K562 (cell line): ENCODE data around the gene WIPF2. TPM values are rescaled to one million over a fixed set of nuclear protein-coding genes. Genes with fewer than 3 reads are reported as not detected.

ENCODE experiments used
- ATAC-seq: fragments of 200-7000 bp; cut with Tn5 transposase; 3 replicates; pipeline ENCODE4 v1.9.1; 2020; ENCODE audit warnings: moderate library complexity
- BruUV-seq: library from RNA; stranded (reverse); fragments of 400-500 nt; replicated peaks from 2 replicates; lab custom pipeline; 2021; lab: Mats Ljungman, UMichigan
- CTCF ChIA-PET: fragments of 300-600 bp; formaldehyde crosslinking; extraction: SDS; loops from one replicate; lab custom pipeline; 2021; ENCODE audit warnings: low intra/inter-chr PET ratio; lab: Yijun Ruan, JAX
- POLR2A ChIA-PET: fragments of 300-600, 350-650 bp; sonication (Branson Sonifier 250); formaldehyde crosslinking; extraction: SDS; loops from one replicate; lab custom pipeline; 2021; ENCODE audit warnings: antibody characterized with exemption, inconsistent platforms; lab: Yijun Ruan, JAX
- DNase-seq, 4 experiments: peaks; one replicate each; pipeline versions ENCODE4 v3.0.0 to v3.0.0-alpha.2; 2011 to 2018; ENCODE audit warnings: low spot score in 3 of 4, mixed read lengths in 3 of 4; ENCODE audit errors: extremely low read depth in 1 of 4
- FAIRE-seq: peaks from 2 replicates; lab custom pipeline; 2011; peaks lifted over from hg19 to GRCh38; lab: Jason Lieb, UNC
- H2AFZ ChIP-seq: 2 replicates; pipeline ENCODE4 v1.6.0; 2011; ENCODE audit warnings: low read depth, low read length, control low read depth, inconsistent platforms
- H3K27ac ChIP-seq: fragments of 200-600 bp; 3 replicates; pipeline ENCODE4 v1.8.0; 2011; ENCODE audit warnings: low read depth, mild to moderate bottlenecking, control low read depth, inconsistent platforms, low read length, moderate library complexity, mixed read lengths; ENCODE audit errors: extremely low read depth
- H3K27me3 ChIP-seq, 2 experiments: fragments of 300-600 bp in 1 of 2; 2 replicates in 1 of 2; 3 replicates in 1 of 2; pipeline versions ENCODE4 v1.6.0 to v1.8.0; 2011; ENCODE audit warnings: inconsistent platforms in 2 of 2, low read length in 2 of 2, mild to moderate bottlenecking in 1 of 2, mixed read lengths in 1 of 2, moderate library complexity in 1 of 2; ENCODE audit not compliant: control insufficient read depth in 2 of 2, insufficient read depth in 2 of 2
- H3K36me3 ChIP-seq: fragments of 300-600 bp; 3 replicates; pipeline ENCODE4 v1.8.0; 2011; ENCODE audit warnings: mild to moderate bottlenecking, low read length, inconsistent platforms; ENCODE audit not compliant: control insufficient read depth, insufficient read depth
- H3K4me1 ChIP-seq, 2 experiments: fragments of 200-600 bp in 1 of 2; replicated peaks in 1 of 2; 2 replicates in 1 of 2; 3 replicates in 1 of 2; pipeline versions ENCODE4 v1.5.1 to v1.8.0; 2011; ENCODE audit warnings: inconsistent platforms in 2 of 2, low read length in 2 of 2, mild to moderate bottlenecking in 1 of 2, mixed read lengths in 1 of 2, moderate library complexity in 1 of 2; ENCODE audit not compliant: control insufficient read depth in 2 of 2, insufficient read depth in 2 of 2
- H3K4me2 ChIP-seq: 2 replicates; pipeline ENCODE4 v1.6.1; 2011; ENCODE audit warnings: low read length, control low read depth, inconsistent platforms, mixed read lengths; ENCODE audit not compliant: insufficient read depth
- H3K4me3 ChIP-seq: fragments of 200-600 bp; sonication (generic), shearing (Covaris generic); 2 replicates; pipeline ENCODE4 v1.5.1; 2016; ENCODE audit warnings: control low read depth, inconsistent platforms
- H3K79me2 ChIP-seq: fragments of 200-600 bp; 3 replicates; pipeline ENCODE4 v1.8.0; 2011; ENCODE audit warnings: low read length, inconsistent platforms; ENCODE audit not compliant: control insufficient read depth, insufficient read depth
- H3K9ac ChIP-seq, 2 experiments: 2 replicates each; pipeline versions ENCODE4 v1.6.0 to v1.6.1; 2011; ENCODE audit warnings: low read depth in 2 of 2, low read length in 2 of 2, control low read depth in 1 of 2, inconsistent platforms in 1 of 2, mild to moderate bottlenecking in 1 of 2, mixed read lengths in 1 of 2; ENCODE audit not compliant: insufficient read depth in 1 of 2
- H3K9me1 ChIP-seq: one replicate; pipeline ENCODE4 v1.6.0; 2011; ENCODE audit warnings: inconsistent platforms, mild to moderate bottlenecking, low read length, moderate library complexity; ENCODE audit not compliant: control insufficient read depth, insufficient read depth
- H3K9me3 ChIP-seq: replicated peaks from 2 replicates; pipeline ENCODE4 v1.5.1; 2011; ENCODE audit warnings: low read depth, low read length, inconsistent platforms; ENCODE audit not compliant: control insufficient read depth, insufficient read depth
- H4K20me1 ChIP-seq: replicated peaks from 2 replicates; pipeline ENCODE4 v1.6.1; 2011; ENCODE audit warnings: low read length, inconsistent platforms, mixed read lengths; ENCODE audit not compliant: control insufficient read depth, insufficient read depth
- GABPB1 ChIP-seq: sonication (generic); formaldehyde crosslinking; IDR thresholded peaks from 2 replicates; pipeline ENCODE4 v1.8.0; 2022; ENCODE audit warnings: mild to moderate bottlenecking, missing genetic modification reagents
- JUN ChIP-seq, 2 experiments: sonication (generic) in 1 of 2; formaldehyde crosslinking in 1 of 2; IDR thresholded peaks; 2 replicates each; pipeline versions ENCODE4 v1.6.1 to v1.8.0; 2012 to 2022; ENCODE audit warnings: borderline replicate concordance in 2 of 2, mild to moderate bottlenecking in 2 of 2, improper control_type of control experiment in 1 of 2, low read depth in 1 of 2, low read length in 1 of 2, missing genetic modification reagents in 1 of 2
- RBBP5 ChIP-seq: fragments of 200-600 bp; sonication (generic); IDR thresholded peaks from 2 replicates; pipeline ENCODE4 v1.6.1; 2012; ENCODE audit warnings: borderline replicate concordance, mild to moderate bottlenecking, low read length, control low read depth, inconsistent platforms; ENCODE audit not compliant: insufficient read depth, poor library complexity, severe bottlenecking
- SMARCB1 ChIP-seq: IDR thresholded peaks from 2 replicates; pipeline ENCODE4 v1.6.1; 2011; ENCODE audit warnings: improper control_type of control experiment, low read depth; ENCODE audit not compliant: insufficient read length
- ZSCAN29 ChIP-seq: fragments of 450-650 bp; IDR thresholded peaks from 2 replicates; pipeline ENCODE4 v1.6.1; 2017
- WGBS: fragments of 100-300 bp; shearing (Covaris generic); methylation state at CpG from one replicate; pipeline ENCODE4 v1.1.6; 2016; ENCODE audit warnings: low coverage, mixed read lengths; ENCODE audit not compliant: insufficient coverage; ENCODE audit errors: missing lambda C conversion rate; 5-methylcytosine and 5-hydroxymethylcytosine counted together
- in situ Hi-C: fragments of 300-500 bp; cut with MboI; formaldehyde crosslinking; loops from 4 replicates; pipeline ENCODE4 v1.15.0; 2018; ENCODE audit warnings: inconsistent platforms, mixed read lengths
- intact Hi-C: fragments of 100-400 bp; cut with micrococcal nuclease; formaldehyde crosslinking; loops from 2 replicates; pipeline ENCODE4 v1.14.2; 2022
- polyA plus RNA-seq, 8 experiments: library from polyadenylated mRNA; depleted of rRNA in 4 of 8; stranded (reverse) in 5 of 8; unstranded in 3 of 8; fragments of >200 nt; fragmentation: Nextera tagmentation in 2 of 8; fragmentation: Illumina TruSeq in 1 of 8; extraction: Ambion mirVana in 2 of 8; extraction: Trizol in 1 of 8; gene quantifications; 2 replicates each; pipeline versions ENCODE4 v1.2.1 to v1.2.3, GENCODE V29; 2011 to 2014; ENCODE audit warnings: inconsistent platforms in 1 of 8, missing spikeins in 1 of 8
- total RNA-seq, 7 experiments: library from RNA; depleted of rRNA in 6 of 7; stranded (reverse); fragments of >200 nt in 6 of 7; fragmentation: Illumina TruSeq in 2 of 7; extraction: Trizol in 2 of 7; gene quantifications; 2 replicates each; pipeline versions ENCODE4 v1.2.1 to v1.2.3, GENCODE V29; 2011 to 2021; ENCODE audit warnings: low replicate concordance in 1 of 7
- TF ChIP-seq, protein P1 (sequence below): fragments of 450-650 bp; IDR thresholded peaks from 2 replicates; pipeline ENCODE4 v1.6.1; 2017; ENCODE audit warnings: antibody characterized with exemption
- TF ChIP-seq, protein P2 (sequence below): sonication (generic); formaldehyde crosslinking; IDR thresholded peaks from 2 replicates; pipeline ENCODE4 v1.8.0; 2022; ENCODE audit warnings: mild to moderate bottlenecking, low read depth, missing genetic modification reagents
- TF ChIP-seq, protein P3 (sequence below): sonication (generic); formaldehyde crosslinking; IDR thresholded peaks from 2 replicates; pipeline ENCODE4 v1.8.0; 2022; ENCODE audit warnings: missing genetic modification reagents, mild to moderate bottlenecking, borderline replicate concordance
- TF ChIP-seq, protein P4 (sequence below): fragments of 450-650 bp; conservative IDR thresholded peaks from 2 replicates; pipeline ENCODE4 v1.6.1; 2016; ENCODE audit warnings: missing genetic modification characterization, low read depth, mild to moderate bottlenecking, control low read depth, missing compliant biosample characterization

Gene WIPF2
- total and polyA plus RNA-seq, 9 of the 15 experiments (the other 6 are each of a cell fraction or from before 2014, with no cell fraction given) = 3.6 to 15.0 (median 5.3) TPM

DNA sequence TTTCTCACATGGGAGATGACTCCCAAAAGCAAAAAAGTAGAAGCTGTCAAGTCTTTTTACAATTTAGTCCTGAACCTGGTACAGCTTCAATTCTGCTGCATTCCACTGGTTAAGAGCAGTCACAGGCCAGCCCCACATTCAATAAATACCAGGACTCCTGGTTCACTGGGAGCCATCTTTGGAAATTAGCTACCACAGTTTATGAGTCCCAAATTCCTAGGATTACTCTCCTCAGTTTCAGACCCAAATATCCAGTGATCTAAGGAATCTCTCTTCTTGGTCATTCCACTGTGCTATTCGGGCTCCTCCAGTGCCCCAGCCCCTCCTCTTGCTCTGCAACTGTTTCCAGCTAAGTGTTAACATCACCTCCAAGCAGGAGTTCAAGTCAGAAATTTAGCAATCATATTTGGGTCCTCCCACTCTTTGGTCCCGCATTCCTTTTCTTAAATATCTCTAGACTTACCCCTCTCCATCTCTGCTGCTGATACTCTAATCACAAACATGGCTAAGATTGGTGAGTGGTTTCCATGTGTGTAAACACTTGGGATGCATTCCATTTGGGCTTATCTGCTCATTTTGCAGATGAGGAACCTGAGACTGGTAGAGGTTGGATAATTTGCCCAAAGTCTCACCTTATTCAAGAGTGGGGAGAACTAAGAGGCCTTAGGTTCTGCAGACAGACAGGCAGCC, 9.6 kb upstream of the WIPF2 start:
- FAIRE-seq = no peak
- no peak overlapping the region for H2AFZ ChIP-seq
- no peak overlapping the region for H3K9ac ChIP-seq
- POLR2A ChIA-PET = interaction anchor here (0.6 to 1.6 kb wide), 3 partner anchors 9 to 47 kb away, joined by 4 to 6 read pairs (median 4); partner anchors contain the start of gene WIPF2
- no peak for ATAC-seq
- peaks cover 0 to 5% of the 10 kb centered on the region in 2 experiments; a peak in 1 of 5 replicates for H3K4me1 ChIP-seq
- no peak for DNase-seq
- no peaks in the 10 kb centered on the region for H3K27me3 ChIP-seq
- no peaks in the 10 kb centered on the region for H3K9me3 ChIP-seq
- H3K79me2 ChIP-seq = no peaks in the 10 kb centered on the region
- H3K27ac ChIP-seq = no peak overlapping the region
- TF ChIP-seq RBBP5 (no peak), JUN (IDR thresholded peaks at IDR 0.05; ENCODE audit: borderline replicate concordance, low read depth, low read length) (no peak), JUN (CRISPR knock-in tag; IDR thresholded peaks at IDR 0.05; ENCODE audit: borderline replicate concordance) (no peak), ZSCAN29 (no peak), GABPB1 (CRISPR knock-in tag) (no peak), SMARCB1 (no peak)
- TF ChIP-seq, protein P1, sequence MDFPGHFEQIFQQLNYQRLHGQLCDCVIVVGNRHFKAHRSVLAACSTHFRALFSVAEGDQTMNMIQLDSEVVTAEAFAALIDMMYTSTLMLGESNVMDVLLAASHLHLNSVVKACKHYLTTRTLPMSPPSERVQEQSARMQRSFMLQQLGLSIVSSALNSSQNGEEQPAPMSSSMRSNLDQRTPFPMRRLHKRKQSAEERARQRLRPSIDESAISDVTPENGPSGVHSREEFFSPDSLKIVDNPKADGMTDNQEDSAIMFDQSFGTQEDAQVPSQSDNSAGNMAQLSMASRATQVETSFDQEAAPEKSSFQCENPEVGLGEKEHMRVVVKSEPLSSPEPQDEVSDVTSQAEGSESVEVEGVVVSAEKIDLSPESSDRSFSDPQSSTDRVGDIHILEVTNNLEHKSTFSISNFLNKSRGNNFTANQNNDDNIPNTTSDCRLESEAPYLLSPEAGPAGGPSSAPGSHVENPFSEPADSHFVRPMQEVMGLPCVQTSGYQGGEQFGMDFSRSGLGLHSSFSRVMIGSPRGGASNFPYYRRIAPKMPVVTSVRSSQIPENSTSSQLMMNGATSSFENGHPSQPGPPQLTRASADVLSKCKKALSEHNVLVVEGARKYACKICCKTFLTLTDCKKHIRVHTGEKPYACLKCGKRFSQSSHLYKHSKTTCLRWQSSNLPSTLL = no peak
- TF ChIP-seq, protein P2, sequence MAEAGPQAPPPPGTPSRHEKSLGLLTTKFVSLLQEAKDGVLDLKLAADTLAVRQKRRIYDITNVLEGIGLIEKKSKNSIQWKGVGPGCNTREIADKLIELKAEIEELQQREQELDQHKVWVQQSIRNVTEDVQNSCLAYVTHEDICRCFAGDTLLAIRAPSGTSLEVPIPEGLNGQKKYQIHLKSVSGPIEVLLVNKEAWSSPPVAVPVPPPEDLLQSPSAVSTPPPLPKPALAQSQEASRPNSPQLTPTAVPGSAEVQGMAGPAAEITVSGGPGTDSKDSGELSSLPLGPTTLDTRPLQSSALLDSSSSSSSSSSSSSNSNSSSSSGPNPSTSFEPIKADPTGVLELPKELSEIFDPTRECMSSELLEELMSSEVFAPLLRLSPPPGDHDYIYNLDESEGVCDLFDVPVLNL (CRISPR knock-in tag) = no peak
- TF ChIP-seq, protein P3, sequence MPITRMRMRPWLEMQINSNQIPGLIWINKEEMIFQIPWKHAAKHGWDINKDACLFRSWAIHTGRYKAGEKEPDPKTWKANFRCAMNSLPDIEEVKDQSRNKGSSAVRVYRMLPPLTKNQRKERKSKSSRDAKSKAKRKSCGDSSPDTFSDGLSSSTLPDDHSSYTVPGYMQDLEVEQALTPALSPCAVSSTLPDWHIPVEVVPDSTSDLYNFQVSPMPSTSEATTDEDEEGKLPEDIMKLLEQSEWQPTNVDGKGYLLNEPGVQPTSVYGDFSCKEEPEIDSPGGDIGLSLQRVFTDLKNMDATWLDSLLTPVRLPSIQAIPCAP = no peak
- TF ChIP-seq, protein P4, sequence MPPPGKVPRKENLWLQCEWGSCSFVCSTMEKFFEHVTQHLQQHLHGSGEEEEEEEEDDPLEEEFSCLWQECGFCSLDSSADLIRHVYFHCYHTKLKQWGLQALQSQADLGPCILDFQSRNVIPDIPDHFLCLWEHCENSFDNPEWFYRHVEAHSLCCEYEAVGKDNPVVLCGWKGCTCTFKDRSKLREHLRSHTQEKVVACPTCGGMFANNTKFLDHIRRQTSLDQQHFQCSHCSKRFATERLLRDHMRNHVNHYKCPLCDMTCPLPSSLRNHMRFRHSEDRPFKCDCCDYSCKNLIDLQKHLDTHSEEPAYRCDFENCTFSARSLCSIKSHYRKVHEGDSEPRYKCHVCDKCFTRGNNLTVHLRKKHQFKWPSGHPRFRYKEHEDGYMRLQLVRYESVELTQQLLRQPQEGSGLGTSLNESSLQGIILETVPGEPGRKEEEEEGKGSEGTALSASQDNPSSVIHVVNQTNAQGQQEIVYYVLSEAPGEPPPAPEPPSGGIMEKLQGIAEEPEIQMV (tag) = no peak
- no peaks in the 10 kb centered on the region for H3K36me3 ChIP-seq
- intact Hi-C loops = no loop called here
- BruUV-seq = no TSS peak
- in situ Hi-C loops = loop anchor here (5.0 kb wide), 1 partner anchor 143 kb away; no protein-coding TSS in a partner anchor
- H3K9me1 ChIP-seq = no peaks in the 10 kb centered on the region
- no peak overlapping the region for H3K4me3 ChIP-seq
- no peaks in the 10 kb centered on the region for H4K20me1 ChIP-seq
- WGBS = 8% methylated on average over 2 of the region's 2 CpGs
- CTCF ChIA-PET = no interaction called here
- H3K4me2 ChIP-seq = no peak overlapping the region
